ENCODE data around the gene POLR2H.
"Not testable (repeated sequence)": the region's sequence is repeated elsewhere in the genome, so short reads cannot be mapped to it uniquely, and the experiment has no call there.

POLR2H gene

DNA sequence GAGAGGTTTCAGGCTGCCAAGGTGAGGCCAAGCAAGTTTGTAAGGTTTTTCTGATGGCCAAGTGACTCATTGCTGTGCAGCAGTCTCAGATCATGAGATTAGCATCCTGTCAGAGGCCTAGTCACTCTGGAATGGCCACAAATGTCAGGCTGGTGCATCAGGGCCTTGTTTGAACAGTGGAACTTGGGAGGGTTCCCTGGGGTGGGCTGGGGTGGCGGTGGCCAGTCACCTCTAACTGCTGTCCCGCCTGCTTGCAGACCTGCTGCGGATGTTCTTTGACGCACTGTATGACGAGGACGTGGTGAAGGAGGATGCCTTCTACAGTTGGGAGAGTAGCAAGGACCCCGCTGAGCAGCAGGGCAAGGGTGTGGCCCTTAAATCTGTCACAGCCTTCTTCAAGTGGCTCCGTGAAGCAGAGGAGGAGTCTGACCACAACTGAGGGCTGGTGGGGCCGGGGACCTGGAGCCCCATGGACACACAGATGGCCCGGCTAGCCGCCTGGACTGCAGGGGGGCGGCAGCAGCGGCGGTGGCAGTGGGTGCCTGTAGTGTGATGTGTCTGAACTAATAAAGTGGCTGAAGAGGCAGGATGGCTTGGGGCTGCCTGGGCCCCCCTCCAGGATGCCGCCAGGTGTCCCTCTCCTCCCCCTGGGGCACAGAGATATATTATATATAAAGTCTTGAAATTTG, 26.9 kb upstream of the POLR2H start:
- intact Hi-C loops (cut with DNase I), result no loop called here
- DNase-seq, result peak in 3 of 10 donors; percentile 69 to 77 (median 70)

DNA sequence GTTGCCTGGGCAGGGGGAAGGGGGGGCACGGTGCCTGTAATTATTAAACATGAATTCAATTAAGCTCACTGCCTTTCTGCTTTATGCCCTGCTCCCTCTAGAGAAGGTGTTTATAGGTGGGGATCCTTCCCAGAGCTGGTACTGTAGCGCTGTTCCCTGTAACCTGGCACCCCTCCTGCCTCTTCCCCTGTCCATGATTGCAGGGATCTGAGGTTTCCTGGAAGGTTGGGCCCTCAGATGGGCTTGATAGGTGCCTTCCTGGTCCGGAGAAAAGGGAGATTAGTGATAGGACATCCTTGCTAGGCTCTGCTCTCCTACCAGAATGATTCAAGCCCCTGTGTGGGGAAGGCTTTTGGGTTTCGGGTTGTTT, 26.2 kb upstream of the POLR2H start:
- intact Hi-C loops (cut with DNase I), result no loop called here
- DNase-seq, result peak in 1 of 10 donors; percentile 53

DNA sequence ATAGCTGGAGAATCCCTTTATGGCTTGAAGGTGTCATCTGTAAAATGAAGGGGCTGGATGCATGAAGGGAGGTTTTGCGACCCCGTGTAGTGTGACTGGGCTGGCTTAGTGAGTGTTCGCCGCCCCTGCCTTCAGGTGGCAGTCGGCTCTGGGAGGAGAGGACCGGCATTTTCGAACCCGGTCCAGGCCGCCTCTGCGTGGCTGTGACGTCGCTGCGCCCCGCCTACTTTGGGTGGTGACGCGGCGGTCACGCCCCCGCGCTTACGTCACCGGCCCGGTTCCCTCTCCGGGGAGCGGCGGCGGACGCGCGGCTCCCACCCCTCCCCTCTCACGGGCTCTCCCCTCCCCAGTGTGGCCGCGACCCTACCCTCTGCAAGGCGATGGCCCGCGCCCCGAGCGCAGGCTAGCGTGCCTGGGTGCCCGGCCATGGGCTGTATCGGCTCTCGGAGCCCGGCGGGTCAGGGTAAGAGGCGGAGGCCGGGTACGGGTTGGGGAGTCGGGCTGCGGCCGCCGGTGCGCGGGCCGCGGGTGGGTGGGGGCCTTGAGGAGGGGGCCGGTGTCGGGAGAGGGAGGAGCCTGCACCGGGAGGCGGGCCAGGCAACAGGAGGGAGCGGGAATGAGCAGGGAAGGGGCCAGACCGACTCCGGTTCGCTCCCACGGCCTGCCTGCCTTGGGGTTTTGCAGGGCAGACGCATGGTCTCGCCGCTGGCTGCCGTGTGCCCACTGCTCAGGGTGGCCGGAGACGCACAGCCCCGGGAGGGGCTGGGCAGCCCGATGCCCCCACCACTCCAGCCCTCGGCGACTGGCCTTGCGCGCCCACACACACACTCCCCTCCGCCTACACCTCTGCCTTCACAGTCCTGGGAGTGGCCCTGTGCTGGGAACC, 25.6 kb upstream of the POLR2H start:
- DNase-seq, result peak; percentile 87 to 99 (median 92)
- intact Hi-C loops (cut with DNase I), result loop anchor here (2.0 kb wide), 1 partner anchor 15 kb away; no protein-coding TSS in a partner anchor

DNA sequence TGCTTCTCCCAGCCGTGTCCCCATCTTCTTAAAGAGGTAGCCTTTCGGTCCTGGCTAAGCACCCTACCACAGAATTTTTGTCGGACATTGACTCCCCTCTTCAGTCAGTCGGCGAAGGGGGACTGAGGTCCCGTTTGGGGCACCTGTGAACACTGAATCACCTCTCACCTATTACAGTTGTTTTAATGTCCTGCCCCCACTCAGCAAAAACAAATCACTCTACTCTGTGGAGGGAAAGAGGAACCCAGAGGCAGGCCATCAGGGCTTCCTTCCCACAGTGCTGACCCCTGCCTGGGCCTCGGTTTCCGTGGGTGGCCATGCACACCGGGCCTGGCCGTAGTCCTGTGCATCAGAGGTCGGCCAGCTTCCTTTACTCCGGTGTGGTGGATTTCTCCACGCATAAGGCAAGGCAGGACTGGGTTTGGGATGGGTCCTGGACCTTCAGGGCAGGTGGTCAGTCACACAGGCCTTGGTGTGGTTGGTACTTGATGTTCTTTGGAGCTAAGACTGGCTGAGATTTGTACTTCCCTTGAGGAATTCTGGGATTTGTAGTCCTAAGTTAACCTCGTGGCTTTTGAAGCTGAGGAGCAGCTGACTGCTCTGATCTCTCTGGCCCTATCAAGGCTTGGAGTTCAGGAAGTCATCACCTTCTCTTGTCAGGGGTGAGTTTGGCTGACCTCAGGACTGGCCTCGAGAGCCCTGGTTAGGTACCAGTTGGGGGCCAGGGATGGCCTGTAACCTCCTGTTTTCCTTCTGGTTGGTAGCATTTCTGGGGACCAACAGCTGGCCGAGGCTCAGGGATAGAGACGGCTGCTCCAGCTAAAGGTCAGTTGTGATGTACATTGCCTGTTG, 24.7 kb upstream of the POLR2H start:
- intact Hi-C loops (cut with DNase I), result loop anchor here (2.0 kb wide), 1 partner anchor 16 kb away; no protein-coding TSS in a partner anchor
- DNase-seq, result peak in 1 of 10 donors; percentile 43

DNA sequence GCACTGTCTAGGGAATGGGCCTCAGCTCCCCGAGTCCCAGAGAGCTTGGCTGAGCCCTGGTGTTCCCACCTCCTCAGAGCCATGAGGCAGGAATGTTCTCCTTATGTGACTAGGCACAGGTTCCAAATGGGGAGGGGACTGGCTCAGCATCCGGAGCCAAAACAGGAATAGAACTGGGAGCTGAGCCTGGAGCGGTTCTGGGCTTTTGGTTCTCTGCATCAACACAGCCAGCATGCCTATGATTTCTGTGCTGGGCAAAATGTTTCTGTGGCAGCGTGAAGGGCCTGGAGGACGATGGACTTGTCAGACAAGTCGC, 24.2 kb upstream of the POLR2H start, which contains the start of gene FAM131A:
Gene FAM131A, plus strand, starts transcription at position 202 of the 316 bp plus-strand sequence. Its CDS starts 31 bp downstream, at position 233.
- intact Hi-C loops (cut with DNase I), result loop anchor here (2.0 kb wide), 1 partner anchor 17 kb away; no protein-coding TSS in a partner anchor
- peak in 9 of 10 donors; percentile 34 to 95 (median 74) for DNase-seq

GRCh38 chr3:184337981-184338380, 23.5 kb upstream of the POLR2H start:
- intact Hi-C loops (cut with DNase I), result loop anchor here (2.0 kb wide), 1 partner anchor 17 kb away; no protein-coding TSS in a partner anchor
- DNase-seq, result no peak

- intact Hi-C loops (cut with DNase I), result no loop called here
- DNase-seq, result peak; percentile 68 to 98 (median 88)
Measured at GRCh38 chr3:184338511-184338945, 23.0 kb upstream of the POLR2H start.

GRCh38 chr3:184339001-184339400, 22.5 kb upstream of the POLR2H start:
- intact Hi-C loops (cut with DNase I), result no loop called here
- no peak for DNase-seq

DNA sequence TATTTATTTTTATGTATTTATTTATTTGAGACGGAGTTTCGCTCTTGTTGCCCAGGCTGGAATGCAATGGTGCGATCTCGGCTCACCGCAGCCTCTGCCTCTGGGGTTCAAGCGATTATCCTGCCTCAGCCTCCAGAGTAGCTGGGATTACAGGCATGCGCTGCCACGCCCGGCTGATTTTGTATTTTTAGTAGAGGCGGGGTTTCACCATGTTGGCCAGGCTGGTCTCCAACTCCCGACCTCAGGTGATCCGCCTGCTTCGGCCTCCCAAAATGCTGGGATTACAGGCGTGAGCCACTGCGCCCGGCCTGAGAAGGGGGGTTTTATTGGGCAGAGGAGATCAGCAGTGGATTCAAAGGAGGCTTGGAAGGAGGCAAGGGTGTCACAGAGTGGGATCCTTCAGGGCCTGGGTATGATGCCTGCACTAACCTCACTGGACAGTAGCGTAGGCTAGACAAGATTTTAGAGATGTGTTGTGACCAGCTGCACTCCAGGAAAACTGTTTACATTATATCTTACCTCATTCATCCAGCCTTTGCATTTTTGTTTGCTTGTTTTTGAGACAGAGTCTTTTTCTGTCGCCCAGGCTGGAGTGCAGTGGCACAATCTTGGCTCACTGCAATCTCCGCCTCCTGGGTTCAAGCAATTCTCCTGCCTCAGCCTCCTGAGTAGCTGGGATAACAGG, 21.9 kb upstream of the POLR2H start:
- DNase-seq; intact Hi-C loops (cut with DNase I): not testable (repeated sequence)

- peak in 2 of 10 donors; percentile 25 to 40 for DNase-seq
- intact Hi-C loops (cut with DNase I), result no loop called here
Measured at GRCh38 chr3:184341925-184342324, 19.6 kb upstream of the POLR2H start.

DNA sequence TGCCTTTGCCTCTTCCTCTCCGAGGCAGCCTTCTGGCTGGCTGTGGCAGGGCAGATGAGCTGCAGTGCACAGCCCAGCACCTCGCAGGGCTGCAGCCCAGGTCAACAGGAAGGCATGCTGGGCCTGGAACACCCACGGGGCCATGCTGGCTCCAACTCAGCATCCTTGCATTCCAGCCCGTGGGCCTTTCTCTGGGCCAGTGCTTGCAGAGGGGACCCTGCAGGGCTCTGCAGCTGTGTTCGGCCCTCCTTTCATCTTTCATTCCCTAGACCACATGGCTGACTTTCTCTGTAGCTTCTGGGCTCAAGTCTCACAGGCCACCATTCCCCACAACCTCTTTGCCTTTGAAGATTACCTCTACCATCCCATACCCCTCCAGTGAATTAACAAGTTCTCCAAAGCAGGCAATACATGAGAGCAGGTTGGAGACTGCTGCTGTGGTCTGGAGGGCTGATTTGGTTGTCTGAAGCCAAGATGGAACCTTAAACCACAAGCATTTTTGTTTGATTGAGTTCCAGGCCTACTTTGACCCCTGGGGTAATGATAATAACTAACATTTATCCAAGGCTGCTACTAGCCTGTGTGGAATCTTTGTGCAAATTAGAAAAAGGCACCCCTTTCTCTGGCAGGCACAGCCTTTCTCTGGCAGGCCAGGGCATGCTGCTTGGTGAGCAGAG, 18.2 kb upstream of the POLR2H start:
- DNase-seq, result peak in 3 of 10 donors; percentile 51 to 76 (median 69)
- intact Hi-C loops (cut with DNase I), result no loop called here

GRCh38 chr3:184344579-184345316, 16.8 kb upstream of the POLR2H start:
- DNase-seq, result peak in 3 of 10 donors; percentile 75 to 83 (median 81)
- intact Hi-C loops (cut with DNase I), result no loop called here

DNA sequence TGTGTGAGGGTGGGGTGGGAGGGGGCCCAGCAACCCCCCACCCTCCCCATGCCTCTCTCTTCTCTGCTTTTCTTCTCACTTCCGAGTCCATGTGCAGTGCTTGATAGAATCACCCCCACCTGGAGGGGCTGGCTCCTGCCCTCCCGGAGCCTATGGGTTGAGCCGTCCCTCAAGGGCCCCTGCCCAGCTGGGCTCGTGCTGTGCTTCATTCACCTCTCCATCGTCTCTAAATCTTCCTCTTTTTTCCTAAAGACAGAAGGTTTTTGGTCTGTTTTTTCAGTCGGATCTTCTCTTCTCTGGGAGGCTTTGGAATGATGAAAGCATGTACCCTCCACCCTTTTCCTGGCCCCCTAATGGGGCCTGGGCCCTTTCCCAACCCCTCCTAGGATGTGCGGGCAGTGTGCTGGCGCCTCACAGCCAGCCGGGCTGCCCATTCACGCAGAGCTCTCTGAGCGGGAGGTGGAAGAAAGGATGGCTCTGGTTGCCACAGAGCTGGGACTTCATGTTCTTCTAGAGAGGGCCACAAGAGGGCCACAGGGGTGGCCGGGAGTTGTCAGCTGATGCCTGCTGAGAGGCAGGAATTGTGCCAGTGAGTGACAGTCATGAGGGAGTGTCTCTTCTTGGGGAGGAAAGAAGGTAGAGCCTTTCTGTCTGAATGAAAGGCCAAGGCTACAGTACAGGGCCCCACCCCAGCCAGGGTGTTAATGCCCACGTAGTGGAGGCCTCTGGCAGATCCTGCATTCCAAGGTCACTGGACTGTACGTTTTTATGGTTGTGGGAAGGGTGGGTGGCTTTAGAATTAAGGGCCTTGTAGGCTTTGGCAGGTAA, 16.0 kb upstream of the POLR2H start:
- intact Hi-C loops (cut with DNase I), result no loop called here

GRCh38 chr3:184346480-184347190, 14.9 kb upstream of the POLR2H start:
- DNase-seq, result peak in 3 of 10 donors; percentile 67 to 85 (median 70)
- intact Hi-C loops (cut with DNase I), result no loop called here

More for the DNA sequence above, 16.0 kb upstream of the POLR2H start:
- DNase-seq, result peak; percentile 78 to 98 (median 88)

DNA sequence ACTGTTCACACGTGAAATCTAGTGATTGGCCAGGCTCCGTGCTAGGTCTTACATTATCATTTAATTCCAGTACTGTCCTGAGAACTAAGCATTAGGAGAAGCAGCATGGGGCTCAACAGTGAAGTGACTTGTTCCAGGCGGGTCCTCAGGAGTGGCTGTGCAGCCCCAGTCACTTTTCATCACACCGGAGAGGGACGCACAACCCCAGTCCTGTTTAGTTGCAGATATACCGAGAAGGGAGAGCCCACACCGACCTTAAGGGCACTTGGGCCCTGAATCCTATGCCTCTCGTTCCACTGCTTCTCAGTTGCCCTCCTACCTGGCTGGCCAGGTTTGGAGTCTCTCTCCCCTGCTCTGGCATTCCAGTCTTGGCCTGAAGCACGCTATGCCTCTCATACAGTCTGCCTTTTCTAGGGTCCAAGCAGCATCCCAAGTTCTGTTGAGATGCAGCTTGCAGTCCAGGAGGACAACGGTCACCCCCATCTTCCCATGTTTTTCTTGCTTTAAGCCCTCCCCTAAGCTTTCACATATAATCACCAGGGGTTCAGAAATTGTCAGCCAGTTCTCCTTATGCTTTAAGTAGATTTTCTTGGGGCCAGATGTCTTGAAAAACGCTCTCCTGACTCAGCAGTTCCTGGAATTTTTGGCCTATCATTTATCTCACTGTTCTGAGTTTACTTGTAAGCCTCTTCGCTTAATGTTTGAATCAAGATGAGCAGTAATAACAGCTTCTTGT, 14.0 kb upstream of the POLR2H start:
- peak in 3 of 10 donors; percentile 55 to 66 (median 64) for DNase-seq
- intact Hi-C loops (cut with DNase I), result no loop called here

DNA sequence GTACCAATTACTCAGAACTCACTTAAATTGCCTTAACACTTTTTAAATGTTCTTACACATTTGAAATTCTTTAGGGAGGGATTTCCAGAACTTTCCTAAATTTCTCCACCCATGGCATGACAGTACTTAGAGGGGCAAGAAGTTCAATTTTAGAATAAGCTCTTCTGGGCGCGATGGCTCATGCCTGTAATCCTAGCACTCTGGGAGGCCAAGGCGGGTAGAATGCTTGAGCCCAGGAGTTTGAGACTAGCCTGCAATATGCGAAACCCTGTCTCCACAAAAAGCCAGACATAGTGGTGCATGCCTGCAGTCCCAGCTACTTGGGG, 13.5 kb upstream of the POLR2H start:
- intact Hi-C loops (cut with DNase I), result no loop called here
- peak in 3 of 10 donors; percentile 13 to 37 (median 30) for DNase-seq

Measured in posterior cingulate gyrus (tissue), 11 donors.